Measurements from ENCODE around the gene MTMR10. TPM values are rescaled to one million over a fixed set of nuclear protein-coding genes. Genes with fewer than 3 reads are reported as not detected.

MTMR10 gene
- total and polyA plus RNA-seq, 4 donors, result 28.6 to 43.4 (median 35.2) TPM

- WGBS (ENCODE audit: insufficient coverage), result 97% methylated on average over 5 of the region's 9 CpGs
- DNase-seq (ENCODE audit: low read depth in 4 of 6, low spot score in 6 of 6), result no peak
- peaks cover 68% of the 10 kb centered on the region for H3K36me3 ChIP-seq (ENCODE audit: control insufficient read depth, insufficient read depth, low read length)
- H3K4me3 ChIP-seq (ENCODE audit: low read depth, low read length), result no peak overlapping the region
- H3K27ac ChIP-seq (ENCODE audit: low read depth, low read length), result no peak overlapping the region
- H3K27me3 ChIP-seq (ENCODE audit: control insufficient read depth, insufficient read depth, low read length), result no peaks in the 10 kb centered on the region
- no peaks in the 10 kb centered on the region for H3K9me3 ChIP-seq (ENCODE audit: control insufficient read depth, insufficient read depth, low read length)
- peaks cover 30% of the 10 kb centered on the region for H3K4me1 ChIP-seq (ENCODE audit: control insufficient read depth, insufficient read depth, low read length)
These were observed 65.7 kb downstream of the MTMR10 start for GRCh38 chr15:30925686-30926085.

GRCh38 chr15:30924353-30924752 lies 67.1 kb downstream of the MTMR10 start:
- Histone ChIP-seq H3K36me3 (ENCODE audit: control insufficient read depth, insufficient read depth, low read length) (peaks cover 62% of the 10 kb centered on the region), H3K27ac (ENCODE audit: low read depth, low read length) (peak overlapping the region; percentile 93), H3K27me3 (ENCODE audit: control insufficient read depth, insufficient read depth, low read length) (no peaks in the 10 kb centered on the region), H3K9me3 (ENCODE audit: control insufficient read depth, insufficient read depth, low read length) (no peaks in the 10 kb centered on the region), H3K4me1 (ENCODE audit: control insufficient read depth, insufficient read depth, low read length) (peaks cover 30% of the 10 kb centered on the region), H3K4me3 (ENCODE audit: low read depth, low read length) (no peak overlapping the region)
- DNase-seq (ENCODE audit: low read depth in 4 of 6, low spot score in 6 of 6), result no peak
- WGBS (ENCODE audit: insufficient coverage), result 79% methylated on average over 3 of the region's 5 CpGs

- H3K4me3 ChIP-seq (ENCODE audit: low read depth, low read length), result no peak overlapping the region
- peak overlapping the region; percentile 93 for H3K27ac ChIP-seq (ENCODE audit: low read depth, low read length)
- 23% methylated on average over 7 of the region's 7 CpGs for WGBS (ENCODE audit: insufficient coverage)
- peaks cover 61% of the 10 kb centered on the region for H3K36me3 ChIP-seq (ENCODE audit: control insufficient read depth, insufficient read depth, low read length)
- DNase-seq (ENCODE audit: low read depth in 4 of 6, low spot score in 6 of 6), result peak in 1 of 6 donors; percentile 4
- peaks cover 30% of the 10 kb centered on the region for H3K4me1 ChIP-seq (ENCODE audit: control insufficient read depth, insufficient read depth, low read length)
- no peaks in the 10 kb centered on the region for H3K27me3 ChIP-seq (ENCODE audit: control insufficient read depth, insufficient read depth, low read length)
- H3K9me3 ChIP-seq (ENCODE audit: control insufficient read depth, insufficient read depth, low read length), result no peaks in the 10 kb centered on the region
These were observed 68.0 kb downstream of the MTMR10 start for GRCh38 chr15:30923429-30923828.

GRCh38 chr15:30922480-30923311 lies 68.7 kb downstream of the MTMR10 start:
- Histone ChIP-seq H3K36me3 (ENCODE audit: control insufficient read depth, insufficient read depth, low read length) (peaks cover 59% of the 10 kb centered on the region), H3K4me1 (ENCODE audit: control insufficient read depth, insufficient read depth, low read length) (peaks cover 30% of the 10 kb centered on the region)
- 34% methylated on average over 10 of the region's 14 CpGs for WGBS (ENCODE audit: insufficient coverage)

GRCh38 chr15:30921781-30922479 lies 69.5 kb downstream of the MTMR10 start:
- Histone ChIP-seq H3K36me3 (ENCODE audit: control insufficient read depth, insufficient read depth, low read length) (peaks cover 54% of the 10 kb centered on the region), H3K27ac (ENCODE audit: low read depth, low read length) (peak overlapping the region; percentile 93), H3K4me1 (ENCODE audit: control insufficient read depth, insufficient read depth, low read length) (peaks cover 30% of the 10 kb centered on the region), H3K4me3 (ENCODE audit: low read depth, low read length) (no peak overlapping the region), H3K27me3 (ENCODE audit: control insufficient read depth, insufficient read depth, low read length) (no peaks in the 10 kb centered on the region), H3K9me3 (ENCODE audit: control insufficient read depth, insufficient read depth, low read length) (no peaks in the 10 kb centered on the region)
- 13% methylated on average over 3 of the region's 9 CpGs for WGBS (ENCODE audit: insufficient coverage)
- peak in 4 of 6 donors; percentile 17 to 78 (median 38) for DNase-seq (ENCODE audit: low read depth in 4 of 6, low spot score in 6 of 6)

More at GRCh38 chr15:30922480-30923311, 68.7 kb downstream of the MTMR10 start:
- H3K27ac ChIP-seq (ENCODE audit: low read depth, low read length), result peak overlapping the region; percentile 93
- H3K4me3 ChIP-seq (ENCODE audit: low read depth, low read length), result no peak overlapping the region
- peak; percentile 35 to 85 (median 54) for DNase-seq (ENCODE audit: low read depth in 4 of 6, low spot score in 6 of 6)
- no peaks in the 10 kb centered on the region for H3K9me3 ChIP-seq (ENCODE audit: control insufficient read depth, insufficient read depth, low read length)
- H3K27me3 ChIP-seq (ENCODE audit: control insufficient read depth, insufficient read depth, low read length), result no peaks in the 10 kb centered on the region

GRCh38 chr15:30921106-30921505 lies 70.3 kb downstream of the MTMR10 start:
- Histone ChIP-seq H3K27ac (ENCODE audit: low read depth, low read length) (no peak overlapping the region), H3K36me3 (ENCODE audit: control insufficient read depth, insufficient read depth, low read length) (peaks cover 51% of the 10 kb centered on the region), H3K4me1 (ENCODE audit: control insufficient read depth, insufficient read depth, low read length) (peaks cover 30% of the 10 kb centered on the region), H3K9me3 (ENCODE audit: control insufficient read depth, insufficient read depth, low read length) (no peaks in the 10 kb centered on the region), H3K27me3 (ENCODE audit: control insufficient read depth, insufficient read depth, low read length) (no peaks in the 10 kb centered on the region), H3K4me3 (ENCODE audit: low read depth, low read length) (no peak overlapping the region)
- 75% methylated on average over 3 of the region's 4 CpGs for WGBS (ENCODE audit: insufficient coverage)
- DNase-seq (ENCODE audit: low read depth in 4 of 6, low spot score in 6 of 6), result peak in 1 of 6 donors; percentile 5

- 100% methylated on average over 1 of the region's 5 CpGs for WGBS (ENCODE audit: insufficient coverage)
- H3K36me3 ChIP-seq (ENCODE audit: control insufficient read depth, insufficient read depth, low read length), result peaks cover 40% of the 10 kb centered on the region
- H3K27ac ChIP-seq (ENCODE audit: low read depth, low read length), result no peak overlapping the region
- H3K27me3 ChIP-seq (ENCODE audit: control insufficient read depth, insufficient read depth, low read length), result no peaks in the 10 kb centered on the region
- H3K9me3 ChIP-seq (ENCODE audit: control insufficient read depth, insufficient read depth, low read length), result no peaks in the 10 kb centered on the region
- no peak overlapping the region for H3K4me3 ChIP-seq (ENCODE audit: low read depth, low read length)
- H3K4me1 ChIP-seq (ENCODE audit: control insufficient read depth, insufficient read depth, low read length), result peaks cover 30% of the 10 kb centered on the region
- no peak for DNase-seq (ENCODE audit: low read depth in 4 of 6, low spot score in 6 of 6)
These were observed 71.4 kb downstream of the MTMR10 start for GRCh38 chr15:30919877-30920550.

- WGBS (ENCODE audit: insufficient coverage), result 88% methylated on average over 2 of the region's 5 CpGs
- Histone ChIP-seq H3K9me3 (ENCODE audit: control insufficient read depth, insufficient read depth, low read length) (no peaks in the 10 kb centered on the region), H3K4me1 (ENCODE audit: control insufficient read depth, insufficient read depth, low read length) (peaks cover 19% of the 10 kb centered on the region), H3K4me3 (ENCODE audit: low read depth, low read length) (no peak overlapping the region), H3K36me3 (ENCODE audit: control insufficient read depth, insufficient read depth, low read length) (peaks cover 29% of the 10 kb centered on the region), H3K27me3 (ENCODE audit: control insufficient read depth, insufficient read depth, low read length) (no peaks in the 10 kb centered on the region), H3K27ac (ENCODE audit: low read depth, low read length) (no peak overlapping the region)
- DNase-seq (ENCODE audit: low read depth in 4 of 6, low spot score in 6 of 6), result no peak
These were observed 73.1 kb downstream of the MTMR10 start for GRCh38 chr15:30918366-30918765.

GRCh38 chr15:30917675-30918074 lies 73.8 kb downstream of the MTMR10 start:
- H3K9me3 ChIP-seq (ENCODE audit: control insufficient read depth, insufficient read depth, low read length), result no peaks in the 10 kb centered on the region
- WGBS (ENCODE audit: insufficient coverage), result no CpG with 5 or more reads among the region's 1 CpG
- H3K4me1 ChIP-seq (ENCODE audit: control insufficient read depth, insufficient read depth, low read length), result peaks cover 14% of the 10 kb centered on the region
- peaks cover 25% of the 10 kb centered on the region for H3K36me3 ChIP-seq (ENCODE audit: control insufficient read depth, insufficient read depth, low read length)
- H3K4me3 ChIP-seq (ENCODE audit: low read depth, low read length), result no peak overlapping the region
- no peak for DNase-seq (ENCODE audit: low read depth in 4 of 6, low spot score in 6 of 6)
- no peak overlapping the region for H3K27ac ChIP-seq (ENCODE audit: low read depth, low read length)
- H3K27me3 ChIP-seq (ENCODE audit: control insufficient read depth, insufficient read depth, low read length), result no peaks in the 10 kb centered on the region
